ENCODE results near the gene TNP2. TPM values are rescaled to one million over a fixed set of nuclear protein-coding genes. Genes with fewer than 3 reads are reported as not detected.

The TNP2 gene
- total and polyA plus RNA-seq, 2 experiments from 2014 or later = not detected

- H3K27ac Mint-ChIP-seq = no peak overlapping the region
- no peaks in the 10 kb centered on the region for H3K36me3 Mint-ChIP-seq (ENCODE audit: low read depth)
Observed at GRCh38 chr16:11238272-11239202, 30.6 kb downstream of the TNP2 start.

More at GRCh38 chr16:11238272-11239202, 30.6 kb downstream of the TNP2 start:
- Histone ChIP-seq H3K36me3 (ENCODE audit: insufficient read depth) (no peaks in the 10 kb centered on the region), H3K27me3 (ENCODE audit: insufficient read depth) (no peaks in the 10 kb centered on the region), H3K4me2 (no peak overlapping the region), H3K4me3 (no peak overlapping the region), H3K9me2 (ENCODE audit: insufficient read depth) (no peaks in the 10 kb centered on the region), H4K20me1 (replicated peaks; ENCODE audit: insufficient read depth) (no peaks in the 10 kb centered on the region), H3K79me2 (replicated peaks; ENCODE audit: insufficient read depth) (no peaks in the 10 kb centered on the region), H2AFZ (peak overlapping the region; percentile 59; the same call in 1 of the 2 replicates), H3F3A (replicated peaks; ENCODE audit: low read depth) (no peaks in the 10 kb centered on the region), H3K4me1 (ENCODE audit: insufficient read depth) (peaks cover 3% of the 10 kb centered on the region; the same call in 1 of the 2 replicates), H3K27ac (ENCODE audit: low read depth) (no peak overlapping the region)
- no peak for TF ChIP-seq REST (IDR thresholded peaks at IDR 0.05; ENCODE audit: unreplicated experiment)
- TF ChIP-seq CTCF (conservative IDR thresholded peaks at IDR 0.05; ENCODE audit: low read depth in 2 of 2) = no peak
- no peak for TF ChIP-seq POLR2AphosphoS5 (IDR thresholded peaks at IDR 0.05; ENCODE audit: low read depth)
- no peak for TF ChIP-seq ZNF331 (CRISPR knock-in tag; IDR thresholded peaks at IDR 0.05; ENCODE audit: low read depth)
- TF ChIP-seq CREB1 (CRISPR knock-in tag; IDR thresholded peaks at IDR 0.05; ENCODE audit: low read depth) = no peak
- no peak for TF ChIP-seq EZH2phosphoT487 (IDR thresholded peaks at IDR 0.05; ENCODE audit: unreplicated experiment)
- TF ChIP-seq ZNF114 (CRISPR knock-in tag; IDR thresholded peaks at IDR 0.05) = no peak
- no peak for TF ChIP-seq JUNB (IDR thresholded peaks at IDR 0.05; ENCODE audit: unreplicated experiment)
- no peak for TF ChIP-seq EZH2 (IDR thresholded peaks at IDR 0.05; ENCODE audit: low read depth, unreplicated experiment)
- TF ChIP-seq STAT1 (IDR thresholded peaks at IDR 0.05; ENCODE audit: unreplicated experiment) = no peak
- TF ChIP-seq ZNF462 (CRISPR knock-in tag; IDR thresholded peaks at IDR 0.05) = no peak
- TF ChIP-seq ETS1 (IDR thresholded peaks at IDR 0.05) = no peak
- TF ChIP-seq NANOG (IDR thresholded peaks at IDR 0.05; ENCODE audit: borderline replicate concordance) = no peak
- ATAC-seq (peak; percentile 70), DNase-seq (ENCODE audit: low spot score) (peak; percentile 47)
- peaks cover 3% of the 10 kb centered on the region; the same call in 1 of the 3 replicates for H3K4me1 Mint-ChIP-seq
- no peak overlapping the region for H3K4me3 Mint-ChIP-seq
- no peaks in the 10 kb centered on the region for H3K9me3 Mint-ChIP-seq
- H3K27me3 Mint-ChIP-seq (ENCODE audit: insufficient read depth, low read depth, poor library complexity) = peaks cover 6% of the 10 kb centered on the region
